GM18951 (cell line): ENCODE results near the gene C11orf58.

Source experiments
- POLR2A ChIP-seq: IDR thresholded peaks from 4 replicates; pipeline ENCODE4 v1.6.1; 2011; ENCODE audit warnings: mild to moderate bottlenecking; ENCODE audit not compliant: insufficient read length, insufficient read depth; ENCODE audit errors: extremely low read depth
- in situ Hi-C: fragments of 300-500 bp; cut with MboI; formaldehyde crosslinking; loops from one replicate; pipeline ENCODE4 v1.12.0; 2022; ENCODE audit warnings: low sequenced_read_pairs, mixed read lengths, inconsistent platforms; ENCODE audit not compliant: unreplicated experiment

C11orf58 gene

GRCh38 chr11:16783321-16783801 lies 44.9 kb downstream of the C11orf58 start:
- in situ Hi-C loops: no loop called here

GRCh38 chr11:16784097-16784496 lies 45.6 kb downstream of the C11orf58 start:
- no peak for TF ChIP-seq POLR2A
- in situ Hi-C loops: no loop called here

More at GRCh38 chr11:16783321-16783801, 44.9 kb downstream of the C11orf58 start:
- TF ChIP-seq POLR2A: no peak

GRCh38 chr11:16784666-16785065 lies 46.2 kb downstream of the C11orf58 start:
- TF ChIP-seq POLR2A: no peak

GRCh38 chr11:16785520-16786128 lies 47.2 kb downstream of the C11orf58 start:
- in situ Hi-C loops: no loop called here
- TF ChIP-seq POLR2A: no peak

More at GRCh38 chr11:16784666-16785065, 46.2 kb downstream of the C11orf58 start:
- in situ Hi-C loops: no loop called here

- TF ChIP-seq POLR2A: no peak
- in situ Hi-C loops: no loop called here
These were observed 47.7 kb downstream of the C11orf58 start for GRCh38 chr11:16786131-16786530.

- in situ Hi-C loops: no loop called here
- TF ChIP-seq POLR2A: no peak
These were observed 48.7 kb downstream of the C11orf58 start for GRCh38 chr11:16787035-16787742.

- in situ Hi-C loops: no loop called here
- TF ChIP-seq POLR2A: no peak
These were observed 50.0 kb downstream of the C11orf58 start for GRCh38 chr11:16788141-16789062.

- TF ChIP-seq POLR2A: no peak
- in situ Hi-C loops: no loop called here
These were observed 50.6 kb downstream of the C11orf58 start for GRCh38 chr11:16789063-16789420.

GRCh38 chr11:16789560-16790485 lies 51.4 kb downstream of the C11orf58 start:
- in situ Hi-C loops: no loop called here
- no peak for TF ChIP-seq POLR2A

GRCh38 chr11:16790486-16791190 lies 52.2 kb downstream of the C11orf58 start:
- no peak for TF ChIP-seq POLR2A
- in situ Hi-C loops: no loop called here

GRCh38 chr11:16791191-16791961 lies 52.9 kb downstream of the C11orf58 start:
- in situ Hi-C loops: no loop called here

More at GRCh38 chr11:16791191-16791961, 52.9 kb downstream of the C11orf58 start:
- TF ChIP-seq POLR2A: no peak
